PFSK-1 (cell line): ENCODE measurements around the gene VRK1.

Source experiments
- SIN3A ChIP-seq: IDR thresholded peaks from 2 replicates; pipeline ENCODE4 v1.6.1; 2012; ENCODE audit warnings: mild to moderate bottlenecking, low read length, moderate library complexity, borderline replicate concordance; ENCODE audit not compliant: insufficient read depth
- TAF1 ChIP-seq: IDR thresholded peaks from 2 replicates; pipeline ENCODE4 v1.6.1; 2012; ENCODE audit warnings: low read length, control low read depth, borderline replicate concordance; ENCODE audit not compliant: insufficient read depth

- no peak for TF ChIP-seq TAF1
- no peak for TF ChIP-seq SIN3A
Measured at GRCh38 chr14:96930526-96930925, 133.3 kb downstream of the VRK1 start.
